Adrenal gland (tissue), 5 donors: ENCODE data around the gene ZNG1F.
"Not testable (repeated sequence)": the region's sequence is repeated elsewhere in the genome, so short reads cannot be mapped to it uniquely, and the experiment has no call there.

Source experiments
- CTCF ChIP-seq, 6 experiments: fragments of 450-650 bp in 4 of 6; fragments of 200-600 bp in 2 of 6; sonication (generic) in 1 of 6; IDR thresholded peaks; 1 replicate in 5 of 6; 2 replicates in 1 of 6; pipeline versions ENCODE4 v1.5.1 to v1.8.0; 2016 to 2021; ENCODE audit warnings: antibody characterized with exemption in 6 of 6, mild to moderate bottlenecking in 2 of 6, moderate library complexity in 1 of 6
- POLR2A ChIP-seq, 2 donors: fragments of 450-650 bp; IDR thresholded peaks; one replicate each; pipeline ENCODE4 v1.6.1; 2017; ENCODE audit warnings: antibody characterized with exemption in 2 of 2, mild to moderate bottlenecking in 2 of 2, moderate library complexity in 1 of 2
- donor health status: DM: no; HTN: no; CAD: no.

- TF ChIP-seq CTCF, POLR2A (IDR thresholded peaks at IDR 0.05): not testable (repeated sequence)
Measured at GRCh38 chr9:41100508-41100907, 88.6 kb downstream of the ZNG1F start.
